Measurements from ENCODE around the gene MAD2L2. TPM values are rescaled to one million over a fixed set of nuclear protein-coding genes. Genes with fewer than 3 reads are reported as not detected.

The MAD2L2 gene
- total RNA-seq, 1 donor from 2014 or later: 28.0 TPM

DNA sequence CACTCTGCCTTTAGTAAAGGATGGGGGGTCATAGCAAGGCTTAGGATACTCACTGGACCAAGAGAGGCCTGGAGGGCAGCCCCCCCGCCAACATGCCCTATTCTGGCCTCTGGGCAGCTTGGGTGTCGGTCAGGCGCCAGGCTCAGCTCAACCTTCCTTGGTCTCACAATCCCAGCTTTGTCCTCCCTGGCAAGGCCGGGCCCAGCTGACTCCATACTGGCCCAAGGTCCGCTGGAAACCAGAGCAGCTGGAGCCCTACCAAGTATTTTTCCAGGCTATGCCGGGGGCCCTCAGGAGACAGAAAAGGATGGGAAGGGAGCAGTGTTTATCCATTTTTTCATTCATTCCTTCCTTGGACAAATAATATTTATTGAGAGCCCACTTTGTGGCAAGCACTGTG lies 32.9 kb downstream of the MAD2L2 start:
- TF ChIP-seq, protein P1, sequence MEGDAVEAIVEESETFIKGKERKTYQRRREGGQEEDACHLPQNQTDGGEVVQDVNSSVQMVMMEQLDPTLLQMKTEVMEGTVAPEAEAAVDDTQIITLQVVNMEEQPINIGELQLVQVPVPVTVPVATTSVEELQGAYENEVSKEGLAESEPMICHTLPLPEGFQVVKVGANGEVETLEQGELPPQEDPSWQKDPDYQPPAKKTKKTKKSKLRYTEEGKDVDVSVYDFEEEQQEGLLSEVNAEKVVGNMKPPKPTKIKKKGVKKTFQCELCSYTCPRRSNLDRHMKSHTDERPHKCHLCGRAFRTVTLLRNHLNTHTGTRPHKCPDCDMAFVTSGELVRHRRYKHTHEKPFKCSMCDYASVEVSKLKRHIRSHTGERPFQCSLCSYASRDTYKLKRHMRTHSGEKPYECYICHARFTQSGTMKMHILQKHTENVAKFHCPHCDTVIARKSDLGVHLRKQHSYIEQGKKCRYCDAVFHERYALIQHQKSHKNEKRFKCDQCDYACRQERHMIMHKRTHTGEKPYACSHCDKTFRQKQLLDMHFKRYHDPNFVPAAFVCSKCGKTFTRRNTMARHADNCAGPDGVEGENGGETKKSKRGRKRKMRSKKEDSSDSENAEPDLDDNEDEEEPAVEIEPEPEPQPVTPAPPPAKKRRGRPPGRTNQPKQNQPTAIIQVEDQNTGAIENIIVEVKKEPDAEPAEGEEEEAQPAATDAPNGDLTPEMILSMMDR (IDR thresholded peaks at IDR 0.05; ENCODE audit: unreplicated experiment): no peak
- H3K36me3 Mint-ChIP-seq (ENCODE audit: low read depth, unreplicated experiment): peaks cover 4% of the 10 kb centered on the region
- peaks cover 16% of the 10 kb centered on the region for H3K27me3 Mint-ChIP-seq (ENCODE audit: unreplicated experiment)
- peaks cover 2% of the 10 kb centered on the region for H3K4me1 Mint-ChIP-seq (ENCODE audit: unreplicated experiment)
- no peaks in the 10 kb centered on the region for H3K9me3 Mint-ChIP-seq (ENCODE audit: unreplicated experiment)
- DNase-seq (ENCODE audit: low spot score): no peak
- H3K4me3 Mint-ChIP-seq (ENCODE audit: unreplicated experiment): no peak overlapping the region
- no peak overlapping the region for H3K27ac Mint-ChIP-seq (ENCODE audit: unreplicated experiment)

DNA sequence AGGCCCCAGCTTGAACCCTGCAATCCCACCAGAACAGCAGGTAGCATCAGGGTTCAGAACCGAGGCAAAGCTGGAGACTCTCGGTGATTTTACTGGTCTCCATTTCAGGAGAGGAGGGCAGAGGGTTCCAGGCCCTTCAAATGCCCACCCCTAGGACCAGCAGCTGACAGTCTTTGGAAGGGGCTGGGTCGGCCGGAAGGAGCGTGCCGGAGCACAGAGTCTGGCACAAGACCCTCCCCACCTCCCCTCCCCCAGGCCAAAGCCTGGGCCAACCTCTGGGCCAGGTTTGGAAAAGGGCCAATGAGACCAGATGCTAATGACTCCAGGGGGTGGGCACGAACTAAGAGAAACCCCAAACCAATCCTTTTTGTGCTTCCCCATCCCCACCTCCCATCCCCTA lies 33.6 kb downstream of the MAD2L2 start:
- H3K27me3 Mint-ChIP-seq (ENCODE audit: unreplicated experiment): peaks cover 12% of the 10 kb centered on the region
- no peak overlapping the region for H3K4me3 Mint-ChIP-seq (ENCODE audit: unreplicated experiment)
- no peak overlapping the region for H3K27ac Mint-ChIP-seq (ENCODE audit: unreplicated experiment)
- no peak for DNase-seq (ENCODE audit: low spot score)
- TF ChIP-seq, protein P1 (IDR thresholded peaks at IDR 0.05; ENCODE audit: unreplicated experiment): no peak
- H3K36me3 Mint-ChIP-seq (ENCODE audit: low read depth, unreplicated experiment): peaks cover 4% of the 10 kb centered on the region
- H3K9me3 Mint-ChIP-seq (ENCODE audit: unreplicated experiment): no peaks in the 10 kb centered on the region
- peaks cover 2% of the 10 kb centered on the region for H3K4me1 Mint-ChIP-seq (ENCODE audit: unreplicated experiment)

DNA sequence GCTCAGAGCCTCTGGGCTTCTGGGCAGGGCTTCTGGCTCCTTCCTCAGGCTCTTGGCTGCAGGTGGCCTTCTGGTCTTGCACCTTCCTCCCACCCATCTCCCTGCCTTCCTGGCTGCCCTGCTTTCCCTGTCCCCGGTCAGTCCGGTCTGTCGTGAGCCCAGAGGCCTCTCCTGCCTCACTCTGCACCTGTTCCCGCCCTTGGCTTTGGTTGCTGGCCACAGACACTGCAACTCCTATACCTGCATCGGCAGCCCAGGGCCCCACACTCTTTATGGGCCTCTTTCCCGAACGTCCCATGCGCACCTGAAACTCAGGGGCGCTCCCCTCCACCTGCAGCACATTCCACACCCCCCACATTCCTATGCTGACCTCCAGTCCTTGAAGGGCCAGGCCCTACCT lies 34.6 kb downstream of the MAD2L2 start:
- TF ChIP-seq, protein P1 (IDR thresholded peaks at IDR 0.05; ENCODE audit: unreplicated experiment): no peak
- Mint-ChIP-seq H3K4me1 (ENCODE audit: unreplicated experiment) (peaks cover 2% of the 10 kb centered on the region), H3K4me3 (ENCODE audit: unreplicated experiment) (no peak overlapping the region), H3K9me3 (ENCODE audit: unreplicated experiment) (no peaks in the 10 kb centered on the region), H3K36me3 (ENCODE audit: low read depth, unreplicated experiment) (peaks cover 3% of the 10 kb centered on the region), H3K27ac (ENCODE audit: unreplicated experiment) (no peak overlapping the region), H3K27me3 (ENCODE audit: unreplicated experiment) (peaks cover 8% of the 10 kb centered on the region)
- DNase-seq (ENCODE audit: low spot score): no peak

DNA sequence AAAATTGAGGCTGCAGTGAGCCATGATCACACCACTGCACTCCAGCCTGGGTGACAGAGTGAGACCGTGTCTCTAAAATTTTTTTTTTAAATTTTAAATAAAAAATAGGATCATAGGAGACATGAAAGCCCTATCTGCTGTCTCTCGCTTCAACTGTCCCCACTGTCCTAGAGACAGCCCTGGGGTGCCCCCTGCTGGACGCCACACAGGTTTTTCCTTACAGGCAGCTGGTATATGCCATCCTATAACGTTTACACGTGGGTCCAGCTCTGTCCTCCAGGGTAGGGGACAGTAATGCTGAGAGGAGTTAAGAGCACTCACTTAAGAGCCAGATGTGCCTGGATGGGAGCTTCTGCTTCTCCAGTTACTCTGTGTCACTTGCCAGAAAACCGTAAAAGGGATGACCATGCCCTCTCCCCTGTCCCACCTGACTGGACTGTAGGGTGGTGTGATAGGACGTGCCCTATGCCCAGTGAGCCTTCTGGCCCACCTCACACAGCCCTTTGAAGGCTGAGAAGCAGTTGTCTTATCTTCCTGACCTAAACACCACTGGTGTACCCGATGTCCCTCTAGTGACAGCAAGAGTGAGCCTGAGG lies 35.2 kb downstream of the MAD2L2 start:
- Mint-ChIP-seq H3K27me3 (ENCODE audit: unreplicated experiment) (peaks cover 7% of the 10 kb centered on the region), H3K9me3 (ENCODE audit: unreplicated experiment) (no peaks in the 10 kb centered on the region), H3K4me1 (ENCODE audit: unreplicated experiment) (no peaks in the 10 kb centered on the region), H3K4me3 (ENCODE audit: unreplicated experiment) (no peak overlapping the region), H3K36me3 (ENCODE audit: low read depth, unreplicated experiment) (no peaks in the 10 kb centered on the region), H3K27ac (ENCODE audit: unreplicated experiment) (no peak overlapping the region)
- TF ChIP-seq, protein P1 (IDR thresholded peaks at IDR 0.05; ENCODE audit: unreplicated experiment): peak; percentile 83
- peak; percentile 90 for DNase-seq (ENCODE audit: low spot score)

DNA sequence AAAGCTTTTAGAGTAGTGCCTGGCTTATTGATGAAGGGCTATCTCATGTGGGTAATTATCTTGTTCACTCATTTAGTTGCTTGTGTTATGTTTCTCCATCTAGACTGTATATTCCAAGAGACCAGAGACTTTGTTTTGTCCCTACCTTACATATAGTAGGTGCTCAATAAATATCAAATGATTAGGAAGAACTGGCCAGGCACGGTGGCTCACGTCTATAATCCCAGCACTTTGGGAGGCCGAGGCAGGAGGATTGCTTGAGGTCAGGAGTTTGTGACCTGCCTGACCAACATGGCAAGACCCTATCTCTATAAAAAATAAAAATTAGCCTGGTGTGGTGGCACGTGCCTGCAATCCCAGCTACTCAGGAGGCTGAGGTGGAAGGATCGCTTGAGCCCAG lies 35.7 kb downstream of the MAD2L2 start:
- Mint-ChIP-seq H3K9me3 (ENCODE audit: unreplicated experiment) (no peaks in the 10 kb centered on the region), H3K4me3 (ENCODE audit: unreplicated experiment) (no peak overlapping the region), H3K4me1 (ENCODE audit: unreplicated experiment) (no peaks in the 10 kb centered on the region), H3K27me3 (ENCODE audit: unreplicated experiment) (peaks cover 5% of the 10 kb centered on the region), H3K27ac (ENCODE audit: unreplicated experiment) (no peak overlapping the region), H3K36me3 (ENCODE audit: low read depth, unreplicated experiment) (no peaks in the 10 kb centered on the region)
- DNase-seq (ENCODE audit: low spot score): no peak
- TF ChIP-seq, protein P1 (IDR thresholded peaks at IDR 0.05; ENCODE audit: unreplicated experiment): no peak
